HepG2 (cell line): ENCODE measurements around the gene WFDC1. TPM values are rescaled to one million over a fixed set of nuclear protein-coding genes. Genes with fewer than 3 reads are reported as not detected.

Experiments
- ATAC-seq: fragments of 200-7000 bp; cut with Tn5 transposase; 3 replicates; pipeline ENCODE4 v1.9.1; 2020; ENCODE audit warnings: mild to moderate bottlenecking, moderate library complexity
- BruUV-seq: library from RNA; stranded (reverse); fragments of 400-500 nt; replicated peaks from 2 replicates; lab custom pipeline; 2021; lab: Mats Ljungman, UMichigan
- CTCF ChIA-PET: fragments of 300-600 bp; formaldehyde crosslinking; extraction: SDS; loops from one replicate; lab custom pipeline; 2021; ENCODE audit warnings: low total read pairs, inconsistent platforms, low intra/inter-chr PET ratio; lab: Yijun Ruan, JAX
- POLR2A ChIA-PET: fragments of 350-600 bp; sonication (Branson Sonifier 250); formaldehyde crosslinking; loops from one replicate; lab custom pipeline; 2020; ENCODE audit warnings: antibody characterized with exemption, inconsistent platforms; lab: Yijun Ruan, JAX
- DNase-seq: peaks from one replicate; pipeline ENCODE4 v3.0.0-alpha.2; 2015; ENCODE audit warnings: low spot score
- FAIRE-seq: peaks from 3 replicates; lab custom pipeline; 2011; peaks lifted over from hg19 to GRCh38; lab: Jason Lieb, UNC
- H2AFZ ChIP-seq: one replicate; pipeline ENCODE4 v1.6.1; 2011; ENCODE audit warnings: low read length, inconsistent platforms
- H3K27ac ChIP-seq: fragments of 300-600 bp; 3 replicates; pipeline ENCODE4 v1.8.0; 2011; ENCODE audit warnings: mixed run types, mild to moderate bottlenecking, mixed read lengths, low read length, inconsistent platforms; ENCODE audit not compliant: insufficient read depth; ENCODE audit errors: extremely low read length
- H3K27me3 ChIP-seq, 2 experiments: fragments of 200-600 bp in 1 of 2; 2 replicates in 1 of 2; 3 replicates in 1 of 2; pipeline versions ENCODE4 v1.6.0 to v1.8.0; 2011; ENCODE audit warnings: low read length in 2 of 2, mild to moderate bottlenecking in 2 of 2, moderate library complexity in 2 of 2, inconsistent platforms in 1 of 2; ENCODE audit not compliant: insufficient read depth in 2 of 2, control insufficient read depth in 1 of 2
- H3K36me3 ChIP-seq, 2 experiments: fragments of 200-600 bp in 1 of 2; replicated peaks in 1 of 2; 2 replicates in 1 of 2; 3 replicates in 1 of 2; pipeline versions ENCODE4 v1.5.1 to v1.8.0; 2011; ENCODE audit warnings: low read length in 2 of 2, inconsistent platforms in 1 of 2; ENCODE audit not compliant: insufficient read depth in 2 of 2, control insufficient read depth in 1 of 2
- H3K4me1 ChIP-seq: 2 replicates; pipeline ENCODE4 v1.5.1; 2012; ENCODE audit warnings: low read length, inconsistent platforms; ENCODE audit not compliant: insufficient read depth
- H3K4me2 ChIP-seq: 2 replicates; pipeline ENCODE4 v1.6.0; 2011; ENCODE audit warnings: low read depth, low read length, inconsistent platforms
- H3K4me3 ChIP-seq, 3 experiments: fragments of 200-600 bp in 1 of 3; sonication (generic), shearing (Covaris generic) in 1 of 3; replicated peaks in 1 of 3; 2 replicates each; pipeline ENCODE4 v1.5.1; 2011 to 2016; ENCODE audit warnings: low read length in 3 of 3, inconsistent platforms in 2 of 3, low read depth in 2 of 3, mild to moderate bottlenecking in 2 of 3, control low read depth in 1 of 3, mixed read lengths in 1 of 3; ENCODE audit not compliant: insufficient read depth in 1 of 3
- H3K79me2 ChIP-seq: one replicate; pipeline ENCODE4 v1.6.1; 2011; ENCODE audit warnings: low read length, inconsistent platforms; ENCODE audit not compliant: insufficient read depth
- H3K9ac ChIP-seq: 2 replicates; pipeline ENCODE4 v1.6.0; 2011; ENCODE audit warnings: mild to moderate bottlenecking, low read depth, low read length, inconsistent platforms; ENCODE audit not compliant: insufficient read depth
- H3K9me3 ChIP-seq: 2 replicates; pipeline ENCODE4 v1.5.1; 2012; ENCODE audit warnings: mild to moderate bottlenecking, low read length
- H4K20me1 ChIP-seq: 2 replicates; pipeline ENCODE4 v1.6.0; 2011; ENCODE audit warnings: inconsistent platforms, mild to moderate bottlenecking, low read length, moderate library complexity; ENCODE audit not compliant: insufficient read depth
- ATAD3A ChIP-seq: sonication (generic); formaldehyde crosslinking; IDR thresholded peaks from 2 replicates; pipeline ENCODE4 v1.4.0; 2020; ENCODE audit warnings: missing genetic modification reagents
- CAMTA2 ChIP-seq: sonication (generic); formaldehyde crosslinking; IDR thresholded peaks from 2 replicates; pipeline ENCODE4 v1.4.0; 2020; ENCODE audit warnings: mild to moderate bottlenecking, missing genetic modification reagents, borderline replicate concordance
- DRAP1 ChIP-seq: IDR thresholded peaks from 2 replicates; pipeline ENCODE4 v1.6.1; 2016; ENCODE audit warnings: missing genetic modification reagents, missing compliant biosample characterization
- E2F5 ChIP-seq: sonication (generic); formaldehyde crosslinking; conservative IDR thresholded peaks from 2 replicates; pipeline ENCODE4 v1.4.0; 2020; ENCODE audit warnings: missing genetic modification reagents
- JARID2 ChIP-seq: sonication (generic); formaldehyde crosslinking; IDR thresholded peaks from 2 replicates; pipeline ENCODE4 v1.8.1; 2023; ENCODE audit warnings: missing genetic modification reagents, inconsistent platforms; ENCODE audit not compliant: insufficient replicate concordance
- KDM1A ChIP-seq: IDR thresholded peaks from 2 replicates; pipeline ENCODE4 v1.6.1; 2016; ENCODE audit warnings: missing compliant biosample characterization
- KMT2B ChIP-seq: IDR thresholded peaks from 2 replicates; pipeline ENCODE4 v1.6.1; 2016; ENCODE audit warnings: missing genetic modification reagents, missing compliant biosample characterization
- LBX2 ChIP-seq: sonication (generic); formaldehyde crosslinking; IDR thresholded peaks from 2 replicates; pipeline ENCODE4 v1.5.0; 2020; ENCODE audit warnings: missing genetic modification reagents, mild to moderate bottlenecking, borderline replicate concordance
- MLXIP ChIP-seq: sonication (generic); formaldehyde crosslinking; IDR thresholded peaks from 2 replicates; pipeline ENCODE4 v1.9.0; 2021; ENCODE audit warnings: missing genetic modification reagents, borderline replicate concordance
- PHF8 ChIP-seq: sonication (generic); formaldehyde crosslinking; IDR thresholded peaks from 2 replicates; pipeline ENCODE4 v1.5.0; 2020; ENCODE audit warnings: missing genetic modification reagents
- RAD51 ChIP-seq: fragments of 450-650 bp; IDR thresholded peaks from 2 replicates; pipeline ENCODE4 v1.6.1; 2016; ENCODE audit warnings: borderline replicate concordance
- RARG ChIP-seq: sonication (generic); formaldehyde crosslinking; IDR thresholded peaks from 2 replicates; pipeline ENCODE4 v1.4.0; 2020; ENCODE audit warnings: low read depth, mild to moderate bottlenecking, missing genetic modification reagents
- SMYD3 ChIP-seq: sonication (generic); formaldehyde crosslinking; IDR thresholded peaks from 2 replicates; pipeline ENCODE4 v1.8.1; 2023; ENCODE audit warnings: mild to moderate bottlenecking, missing genetic modification reagents
- TRIM24 ChIP-seq: sonication (generic); formaldehyde crosslinking; IDR thresholded peaks from 2 replicates; pipeline ENCODE4 v1.8.0; 2022; ENCODE audit warnings: mild to moderate bottlenecking, missing genetic modification reagents
- XRCC5 ChIP-seq: fragments of 200-400 bp; formaldehyde crosslinking; optimal IDR thresholded peaks from 2 replicates; pipeline ENCODE3; 2017; ENCODE audit warnings: mild to moderate bottlenecking, low read length
- ZMAT5 ChIP-seq: sonication (generic); formaldehyde crosslinking; IDR thresholded peaks from 2 replicates; pipeline ENCODE4 v1.5.0; 2020; ENCODE audit warnings: mild to moderate bottlenecking, low read depth, missing genetic modification reagents, borderline replicate concordance
- ZNF280B ChIP-seq: sonication (generic); formaldehyde crosslinking; IDR thresholded peaks from 2 replicates; pipeline ENCODE4 v1.5.0; 2020; ENCODE audit warnings: missing genetic modification reagents, mild to moderate bottlenecking, borderline replicate concordance
- ZNF296 ChIP-seq: sonication (generic); formaldehyde crosslinking; conservative IDR thresholded peaks from 2 replicates; pipeline ENCODE4 v1.5.0; 2020; ENCODE audit warnings: mild to moderate bottlenecking, missing genetic modification reagents
- ZNF343 ChIP-seq: sonication (generic); formaldehyde crosslinking; IDR thresholded peaks from 2 replicates; pipeline ENCODE4 v1.4.0; 2020; ENCODE audit warnings: mild to moderate bottlenecking, missing genetic modification reagents
- WGBS: methylation state at CpG from one replicate; pipeline ENCODE4 v1.1.6; 2017; ENCODE audit warnings: low lambda C conversion rate; 5-methylcytosine and 5-hydroxymethylcytosine counted together
- in situ Hi-C: cut with HindIII; loops from 2 replicates; pipeline ENCODE4 v1.10.0; 2017; ENCODE audit warnings: low pct_unique_long_range_greater_than_20kb; ENCODE audit not compliant: extremely low pct_ligation_motif_present
- intact Hi-C: fragments of 100-400 bp; cut with micrococcal nuclease; formaldehyde crosslinking; loops from one replicate; pipeline ENCODE4 v1.10.0; 2022; ENCODE audit not compliant: unreplicated experiment
- polyA plus RNA-seq, 8 experiments: library from polyadenylated mRNA; depleted of rRNA in 3 of 8; stranded (reverse) in 7 of 8; unstranded in 1 of 8; fragments of >200 nt; fragmentation: Illumina TruSeq in 4 of 8; extraction: Trizol in 4 of 8; gene quantifications; 2 replicates each; pipeline versions ENCODE4 v1.2.1 to v1.2.3, GENCODE V29; 2011 to 2016; ENCODE audit warnings: low read depth in 4 of 8, missing spikeins in 1 of 8, mixed read lengths in 1 of 8; ENCODE audit not compliant: insufficient read depth in 1 of 8
- total RNA-seq, 5 experiments: library from RNA; depleted of rRNA; stranded (reverse); fragments of >200 nt; fragmentation: Illumina TruSeq; extraction: Trizol; gene quantifications; 2 replicates each; pipeline ENCODE4 v1.2.3, GENCODE V29; 2016; ENCODE audit warnings: low read depth in 1 of 5

WFDC1 gene
- total and polyA plus RNA-seq, 2 of the 13 experiments (the other 11 are each of a cell fraction or from before 2014, with no cell fraction given): not detected

GRCh38 chr16:84378099-84378498 lies 83.4 kb downstream of the WFDC1 start (continued):
- TF ChIP-seq ZNF280B (CRISPR knock-in tag) (no peak), LBX2 (no peak), JARID2 (CRISPR knock-in tag) (no peak), ZMAT5 (CRISPR knock-in tag) (no peak), ATAD3A (CRISPR knock-in tag) (no peak)

GRCh38 chr16:84378567-84378966 lies 83.9 kb downstream of the WFDC1 start:
- intact Hi-C loops: no loop called here
- CTCF ChIA-PET: no interaction called here
- Histone ChIP-seq H3K4me3 (no peak overlapping the region), H4K20me1 (no peaks in the 10 kb centered on the region), H3K27ac (no peak overlapping the region), H3K4me1 (no peaks in the 10 kb centered on the region), H2AFZ (no peak overlapping the region), H3K36me3 (no peaks in the 10 kb centered on the region), H3K9ac (no peak overlapping the region), H3K27me3 (peaks cover 9 to 50% of the 10 kb centered on the region in 2 experiments; a peak in 3 of 5 replicates), H3K79me2 (no peaks in the 10 kb centered on the region), H3K9me3 (no peaks in the 10 kb centered on the region), H3K4me2 (no peak overlapping the region)
- no peak for DNase-seq
- POLR2A ChIA-PET: no interaction called here
- WGBS: 41% methylated on average over 13 of the region's 13 CpGs
- in situ Hi-C loops: no loop called here
- no TSS peak for BruUV-seq
- no peak for FAIRE-seq
- no peak for ATAC-seq
- TF ChIP-seq DRAP1 (CRISPR knock-in tag) (no peak), MLXIP (no peak), PHF8 (no peak), RARG (CRISPR knock-in tag) (no peak), E2F5 (no peak), XRCC5 (no peak), SMYD3 (no peak), ZNF296 (CRISPR knock-in tag) (no peak), ZNF343 (CRISPR knock-in tag) (no peak), KMT2B (CRISPR knock-in tag) (no peak), TRIM24 (no peak), RAD51 (no peak), KDM1A (CRISPR knock-in tag) (no peak), CAMTA2 (CRISPR knock-in tag) (no peak)
